GM21360 (cell line): ENCODE data around the gene HDAC7.

Source experiments
- ATAC-seq: cut with Tn5 transposase; IDR thresholded peaks from one replicate; pipeline ENCODE4 v1.9.1; 2021; ENCODE audit warnings: mild to moderate bottlenecking, moderate library complexity; ENCODE audit not compliant: unreplicated experiment

The HDAC7 gene

GRCh38 chr12:47783024-47783755, 36.5 kb downstream of the HDAC7 start:
- ATAC-seq, result no peak

DNA sequence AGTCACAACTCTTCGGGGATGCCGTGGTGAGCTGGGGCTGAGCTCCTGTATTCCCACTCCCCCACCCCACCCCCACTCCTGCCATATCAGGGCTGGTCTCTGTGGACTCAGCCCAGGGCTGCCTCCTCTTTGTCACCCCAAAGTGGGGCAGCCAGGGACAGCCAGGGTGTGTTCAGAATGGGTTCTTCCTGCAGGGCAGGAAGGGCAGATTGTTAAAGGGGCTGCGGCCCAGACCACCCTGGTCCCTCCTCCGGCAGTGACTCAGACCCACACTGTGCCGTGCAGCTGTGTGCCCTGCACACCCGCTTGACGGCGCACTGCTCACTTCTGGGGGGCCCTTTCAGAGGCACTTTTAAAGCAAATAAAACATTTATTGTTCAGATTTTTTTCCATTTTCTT, 37.3 kb downstream of the HDAC7 start:
- no peak for ATAC-seq

DNA sequence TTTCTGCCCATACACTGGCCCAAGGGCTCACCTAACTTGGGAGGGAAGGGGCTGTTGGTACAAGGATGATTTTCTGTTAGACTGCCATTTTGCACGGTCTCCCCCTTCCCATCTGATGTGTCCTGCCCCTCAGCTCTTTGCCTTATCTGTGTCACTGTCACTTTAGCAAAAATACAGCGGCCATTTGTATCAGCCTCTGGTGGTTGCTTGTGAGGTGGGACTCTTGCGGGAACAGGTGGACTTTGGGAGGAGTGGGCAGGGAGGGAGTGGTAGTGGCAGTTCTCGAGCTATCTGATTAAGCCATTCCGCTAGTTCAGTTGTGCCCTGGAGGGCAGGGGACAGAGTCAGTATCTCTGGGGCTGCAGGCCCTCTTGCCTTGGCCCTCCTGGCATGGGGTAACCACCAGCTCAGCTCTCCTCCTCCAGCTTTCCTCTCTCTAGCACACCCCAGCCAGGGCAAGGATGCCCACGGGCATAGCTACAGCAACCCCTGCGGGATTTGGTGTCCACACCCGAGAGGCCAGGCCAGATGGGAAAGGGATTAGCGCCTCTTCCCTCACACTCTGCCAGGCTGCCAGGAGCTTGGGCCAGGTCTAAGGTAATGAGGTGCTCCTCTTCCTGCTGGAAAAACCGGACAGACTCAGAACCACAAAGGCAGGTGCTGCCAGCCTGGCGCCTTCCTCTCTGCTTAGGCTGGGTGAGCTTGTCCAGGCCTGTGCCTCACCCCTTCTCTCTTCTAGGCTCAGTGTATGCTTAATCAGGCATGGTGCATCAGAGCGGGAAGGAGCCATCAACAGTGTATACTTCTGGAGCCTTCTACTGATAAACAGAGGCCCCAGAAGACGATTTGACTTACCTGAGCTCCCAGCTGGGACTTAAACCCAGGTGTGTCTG, 38.0 kb downstream of the HDAC7 start:
- no peak for ATAC-seq

DNA sequence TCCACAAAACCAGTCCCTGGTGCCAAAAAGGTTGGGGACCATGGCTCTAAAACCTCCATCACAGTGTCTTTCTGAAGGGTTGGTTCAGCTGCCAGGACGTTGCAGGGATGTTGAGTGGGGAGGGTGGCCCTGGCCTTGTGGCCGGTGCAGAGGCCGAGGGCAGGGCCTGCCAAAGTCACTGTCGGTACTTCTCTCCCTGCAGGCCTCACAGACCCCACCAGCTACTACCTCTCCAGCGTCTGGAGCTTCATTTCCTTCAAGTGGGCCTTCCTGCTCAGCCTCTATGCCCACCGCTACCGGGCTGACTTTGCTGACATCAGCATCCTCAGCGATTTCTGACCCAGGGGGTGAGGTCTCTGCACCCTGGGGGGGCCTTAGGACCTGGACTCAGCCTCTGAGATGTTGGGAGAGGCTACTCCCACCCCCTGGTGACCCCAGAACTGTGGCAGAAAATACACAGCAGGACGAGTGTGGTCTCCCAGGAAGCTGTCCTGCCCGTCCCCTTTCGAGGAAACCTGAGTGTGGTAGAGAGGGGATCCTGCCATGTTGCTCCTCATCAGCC, 39.7 kb downstream of the HDAC7 start:
- ATAC-seq, result no peak

DNA sequence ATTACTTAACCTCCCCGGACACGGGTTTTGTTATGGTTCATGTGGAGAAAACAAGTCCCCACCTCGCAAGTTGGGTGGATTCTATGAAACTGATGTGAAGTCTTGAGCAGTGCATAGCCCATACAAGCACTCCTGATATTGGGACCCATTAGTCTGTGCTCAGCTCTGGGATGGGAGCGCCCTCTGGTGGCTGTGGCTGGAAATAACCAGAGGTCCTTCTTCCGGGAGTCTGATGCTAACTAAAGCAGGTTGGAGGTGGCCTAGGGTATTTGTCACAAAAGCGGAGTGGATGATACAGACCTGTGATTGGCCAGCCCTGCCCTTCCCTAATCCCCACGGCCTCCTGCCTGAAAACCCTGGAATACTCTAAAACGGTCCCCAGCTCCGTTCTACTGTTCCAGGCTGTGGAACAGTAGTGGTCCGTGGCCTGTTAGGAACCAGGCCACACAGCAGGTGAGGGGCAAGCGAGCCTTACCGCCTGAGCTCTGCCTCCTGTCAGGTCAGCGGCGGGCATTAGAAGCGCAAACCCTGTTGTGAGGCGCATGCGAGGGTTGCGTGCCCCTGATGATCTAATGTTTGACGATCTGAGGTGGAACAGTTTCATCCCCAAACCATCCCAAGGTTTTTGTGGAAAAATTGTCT, 40.3 kb downstream of the HDAC7 start:
- ATAC-seq, result peak; percentile 79

DNA sequence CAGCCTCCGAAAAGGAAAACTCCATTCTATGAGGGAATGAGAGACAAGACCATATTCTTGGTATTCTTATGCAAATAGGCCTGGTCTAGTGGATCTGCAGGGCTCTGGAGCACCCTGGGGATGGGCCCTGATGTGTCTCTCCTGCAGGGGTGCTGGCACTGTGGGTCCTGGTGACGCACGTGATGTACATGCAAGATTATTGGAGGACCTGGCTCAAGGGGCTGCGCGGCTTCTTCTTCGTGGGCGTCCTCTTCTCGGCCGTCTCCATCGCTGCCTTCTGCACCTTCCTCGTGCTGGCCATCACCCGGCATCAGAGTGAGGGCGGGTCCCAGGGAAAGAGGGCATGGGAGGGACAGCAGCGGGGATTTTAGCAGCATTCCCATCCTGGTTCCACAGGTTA, 40.8 kb downstream of the HDAC7 start:
- no peak for ATAC-seq

- ATAC-seq, result no peak
These were observed 41.8 kb downstream of the HDAC7 start for GRCh38 chr12:47777741-47778558.

DNA sequence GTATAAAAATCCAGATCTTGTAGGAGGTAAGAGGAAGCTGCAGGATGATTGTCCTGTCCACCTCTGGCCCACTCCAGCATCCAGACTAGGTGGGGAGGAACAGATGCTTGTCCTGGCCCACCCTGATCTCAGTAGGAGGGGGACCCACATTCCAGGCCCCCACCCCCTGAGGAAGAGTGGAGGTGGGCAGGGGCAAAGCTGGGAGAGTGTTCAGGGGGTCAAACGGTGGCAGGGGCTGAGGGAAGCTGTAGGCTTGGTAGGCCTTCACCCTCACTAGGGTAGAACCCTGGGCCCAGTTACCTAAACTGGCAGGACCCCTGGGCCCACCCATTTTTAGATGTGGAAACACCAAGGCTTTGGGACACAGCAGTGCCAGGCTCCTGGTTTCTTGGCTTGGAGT, 42.6 kb downstream of the HDAC7 start:
- no peak for ATAC-seq

GRCh38 chr12:47776471-47777143, 43.1 kb downstream of the HDAC7 start:
- no peak for ATAC-seq

- ATAC-seq, result no peak
These were observed 44.4 kb downstream of the HDAC7 start for GRCh38 chr12:47775100-47775911.

DNA sequence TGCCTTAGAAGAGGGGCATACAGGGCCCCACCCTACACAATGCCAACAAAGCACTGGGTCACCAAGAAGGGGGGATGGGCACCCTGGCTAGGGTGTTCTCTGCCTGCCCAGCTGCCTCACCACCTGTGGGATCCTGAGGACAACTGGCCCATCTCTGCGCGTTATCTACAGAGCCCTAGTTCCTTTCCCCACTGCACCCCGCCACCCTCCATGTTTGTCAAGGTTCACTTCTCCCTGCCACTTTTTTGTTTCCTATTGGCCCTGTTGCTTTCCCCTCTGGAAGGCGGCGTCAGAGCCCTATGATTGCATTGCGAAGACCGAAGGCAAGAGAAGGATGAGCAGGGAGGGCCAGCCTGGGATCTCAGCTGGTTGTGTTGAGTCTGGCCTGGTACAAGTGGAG, 45.0 kb downstream of the HDAC7 start:
- no peak for ATAC-seq

GRCh38 chr12:47773858-47774580, 45.7 kb downstream of the HDAC7 start:
- ATAC-seq, result no peak

GRCh38 chr12:47773062-47773857, 46.4 kb downstream of the HDAC7 start, which contains the start of gene SLC48A1:
TSS of gene SLC48A1 (plus strand) at chr12:47773238. CDS start at chr12:47773305, 67 bp downstream.
- peak; percentile 82 for ATAC-seq

GRCh38 chr12:47772738-47773061, 47.0 kb downstream of the HDAC7 start:
- ATAC-seq, result no peak

DNA sequence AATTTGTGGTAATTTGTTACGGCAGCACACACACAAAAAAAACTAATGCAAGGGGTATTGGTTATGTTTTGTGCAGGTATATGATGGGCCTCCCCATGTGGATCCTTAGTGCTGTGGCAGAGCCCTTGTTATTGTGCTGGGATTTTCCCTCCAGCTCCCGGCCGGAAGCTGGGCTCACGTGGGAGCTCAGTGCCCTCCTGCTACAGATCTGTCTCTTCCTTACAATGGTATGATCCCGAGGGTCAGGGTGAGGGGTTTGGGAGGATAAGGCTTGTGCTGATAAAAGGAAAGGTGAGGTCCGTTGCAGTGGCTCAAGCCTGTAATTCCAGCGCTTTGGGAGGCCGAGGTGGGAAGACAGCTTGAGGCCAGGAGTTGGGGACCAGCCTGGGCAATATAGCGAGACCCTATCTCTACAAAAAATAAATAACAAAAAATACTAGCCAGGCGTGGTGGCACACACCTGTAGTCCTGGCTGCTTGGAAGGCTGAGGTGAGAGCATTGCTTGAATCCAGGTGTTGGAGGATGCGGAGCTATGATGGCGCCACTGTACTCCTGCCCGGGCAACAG, 47.5 kb downstream of the HDAC7 start:
- no peak for ATAC-seq

- no peak for ATAC-seq
These were observed 48.4 kb downstream of the HDAC7 start for GRCh38 chr12:47771304-47771703.

- ATAC-seq, result no peak
These were observed 49.5 kb downstream of the HDAC7 start for GRCh38 chr12:47770086-47770726.
